HepG2 (cell line): Measurements from ENCODE around the gene CC2D1A. TPM values are rescaled to one million over a fixed set of nuclear protein-coding genes. Genes with fewer than 3 reads are reported as not detected.

Source experiments
- CEBPB ChIP-seq: IDR thresholded peaks from 2 replicates; pipeline ENCODE4 v1.6.1; 2011; ENCODE audit warnings: low read depth, low read length, improper control_type of control experiment, borderline replicate concordance
- KAT8 ChIP-seq: IDR thresholded peaks from 2 replicates; pipeline ENCODE4 v1.6.1; 2016; ENCODE audit warnings: missing genetic modification reagents, missing compliant biosample characterization
- SIN3B ChIP-seq: fragments of 150-350 bp; IDR thresholded peaks from 2 replicates; pipeline ENCODE4 v1.6.1; 2014; ENCODE audit warnings: low read length
- SP2 ChIP-seq: sonication (generic); formaldehyde crosslinking; IDR thresholded peaks from 2 replicates; pipeline ENCODE4 v1.5.1; 2020; ENCODE audit warnings: mild to moderate bottlenecking, missing genetic modification reagents
- TSC22D2 ChIP-seq: sonication (generic); formaldehyde crosslinking; IDR thresholded peaks from 2 replicates; pipeline ENCODE4 v1.5.1; 2020; ENCODE audit warnings: missing genetic modification reagents, mild to moderate bottlenecking, borderline replicate concordance
- ZBTB21 ChIP-seq: sonication (generic); formaldehyde crosslinking; IDR thresholded peaks from 2 replicates; pipeline ENCODE4 v1.4.0; 2020; ENCODE audit warnings: missing genetic modification reagents
- ZNF264 ChIP-seq: sonication (generic); formaldehyde crosslinking; IDR thresholded peaks from 2 replicates; pipeline ENCODE4 v1.4.0; 2020; ENCODE audit warnings: missing genetic modification reagents
- ZNF891 ChIP-seq: sonication (generic); formaldehyde crosslinking; IDR thresholded peaks from 2 replicates; pipeline ENCODE4 v1.5.0; 2020; ENCODE audit warnings: mild to moderate bottlenecking, missing genetic modification reagents
- ZSCAN21 ChIP-seq: sonication (generic); formaldehyde crosslinking; IDR thresholded peaks from 2 replicates; pipeline ENCODE4 v1.8.0; 2022; ENCODE audit warnings: mild to moderate bottlenecking, missing genetic modification reagents, moderate library complexity, borderline replicate concordance
- polyA plus RNA-seq, 8 experiments: library from polyadenylated mRNA; depleted of rRNA in 3 of 8; stranded (reverse) in 7 of 8; unstranded in 1 of 8; fragments of >200 nt; fragmentation: Illumina TruSeq in 4 of 8; extraction: Trizol in 4 of 8; gene quantifications; 2 replicates each; pipeline versions ENCODE4 v1.2.1 to v1.2.3, GENCODE V29; 2011 to 2016; ENCODE audit warnings: low read depth in 4 of 8, missing spikeins in 1 of 8, mixed read lengths in 1 of 8; ENCODE audit not compliant: insufficient read depth in 1 of 8
- total RNA-seq, 5 experiments: library from RNA; depleted of rRNA; stranded (reverse); fragments of >200 nt; fragmentation: Illumina TruSeq; extraction: Trizol; gene quantifications; 2 replicates each; pipeline ENCODE4 v1.2.3, GENCODE V29; 2016; ENCODE audit warnings: low read depth in 1 of 5
- TF ChIP-seq, protein P1 (sequence below): sonication (generic); formaldehyde crosslinking; IDR thresholded peaks from 2 replicates; pipeline ENCODE4 v1.9.0; 2021; ENCODE audit warnings: missing genetic modification reagents, borderline replicate concordance
- TF ChIP-seq, protein P2 (sequence below): sonication (generic); formaldehyde crosslinking; IDR thresholded peaks from 2 replicates; pipeline ENCODE4 v1.5.1; 2020; ENCODE audit warnings: missing genetic modification reagents, mild to moderate bottlenecking, borderline replicate concordance
- TF ChIP-seq, protein P3 (sequence below): sonication (generic); formaldehyde crosslinking; IDR thresholded peaks from 2 replicates; pipeline ENCODE4 v1.4.0; 2020; ENCODE audit warnings: missing genetic modification reagents, borderline replicate concordance
- TF ChIP-seq, protein P4 (sequence below): sonication (generic); formaldehyde crosslinking; IDR thresholded peaks from 2 replicates; pipeline ENCODE4 v1.4.0; 2020; ENCODE audit warnings: missing genetic modification reagents; ENCODE audit errors: not compliant biosample characterization
- TF ChIP-seq, protein P5 (sequence below): IDR thresholded peaks from 2 replicates; pipeline ENCODE4 v1.6.1; 2016; ENCODE audit warnings: mild to moderate bottlenecking

CC2D1A gene
- total and polyA plus RNA-seq, 2 of the 13 experiments (the other 11 are each of a cell fraction or from before 2014, with no cell fraction given), result 9.7 to 11.5 TPM

DNA sequence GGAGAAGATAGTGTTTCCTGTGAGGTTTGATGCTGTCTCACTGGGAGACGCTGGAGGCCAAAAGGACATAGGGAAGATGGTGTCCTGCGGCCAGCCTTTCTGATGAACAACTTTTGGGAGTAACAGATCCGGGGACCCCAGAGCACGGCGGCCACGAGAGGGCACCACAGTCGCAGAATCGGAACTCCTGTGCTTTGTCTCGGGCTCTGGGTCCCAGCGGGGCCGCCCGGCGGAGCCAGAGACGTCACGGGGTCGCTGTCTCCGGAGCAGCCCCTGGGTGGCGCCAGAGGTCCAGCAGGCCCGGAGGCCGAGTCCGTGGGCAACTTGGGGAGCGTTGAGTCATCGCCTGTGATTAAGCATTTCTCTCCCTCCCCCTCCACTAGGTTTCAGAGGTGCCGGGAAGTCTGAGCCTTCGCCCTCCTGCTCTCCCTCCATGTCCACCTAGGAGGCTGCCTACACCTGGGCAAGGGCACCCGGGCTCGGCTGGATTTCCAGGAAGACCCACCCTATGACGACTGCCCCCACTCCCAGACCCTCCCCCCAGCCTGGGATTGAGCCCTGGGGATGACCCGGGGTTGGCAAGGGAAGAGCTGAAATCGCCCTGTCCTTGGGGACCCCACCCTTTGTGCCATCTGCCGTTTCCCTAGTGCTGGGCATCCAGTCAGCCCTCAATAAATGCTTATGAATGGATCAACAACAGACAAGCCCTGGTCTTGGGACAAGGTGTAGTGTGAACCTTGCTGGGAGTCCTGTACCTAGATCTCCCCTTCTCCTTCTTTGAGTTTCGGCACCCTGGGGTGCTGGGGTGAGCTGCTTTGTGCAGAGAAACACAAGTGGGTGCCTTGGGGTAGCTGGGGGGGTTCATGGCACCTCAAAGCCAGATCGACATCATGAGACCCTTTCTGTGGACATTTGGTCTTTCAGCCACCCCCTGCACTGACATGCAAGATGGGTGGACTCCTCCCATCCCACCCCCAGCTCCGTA lies 25.6 kb upstream of the CC2D1A start (continued):
- no peak for TF ChIP-seq TSC22D2 (CRISPR knock-in tag)
- TF ChIP-seq SIN3B, result no peak; the same call in 1 of the 2 replicates
- no peak for TF ChIP-seq ZBTB21 (CRISPR knock-in tag)
- no peak for TF ChIP-seq SP2 (CRISPR knock-in tag)
- no peak for TF ChIP-seq ZSCAN21
- TF ChIP-seq, protein P1, sequence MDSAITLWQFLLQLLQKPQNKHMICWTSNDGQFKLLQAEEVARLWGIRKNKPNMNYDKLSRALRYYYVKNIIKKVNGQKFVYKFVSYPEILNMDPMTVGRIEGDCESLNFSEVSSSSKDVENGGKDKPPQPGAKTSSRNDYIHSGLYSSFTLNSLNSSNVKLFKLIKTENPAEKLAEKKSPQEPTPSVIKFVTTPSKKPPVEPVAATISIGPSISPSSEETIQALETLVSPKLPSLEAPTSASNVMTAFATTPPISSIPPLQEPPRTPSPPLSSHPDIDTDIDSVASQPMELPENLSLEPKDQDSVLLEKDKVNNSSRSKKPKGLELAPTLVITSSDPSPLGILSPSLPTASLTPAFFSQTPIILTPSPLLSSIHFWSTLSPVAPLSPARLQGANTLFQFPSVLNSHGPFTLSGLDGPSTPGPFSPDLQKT (CRISPR knock-in tag), result no peak
- TF ChIP-seq, protein P2, sequence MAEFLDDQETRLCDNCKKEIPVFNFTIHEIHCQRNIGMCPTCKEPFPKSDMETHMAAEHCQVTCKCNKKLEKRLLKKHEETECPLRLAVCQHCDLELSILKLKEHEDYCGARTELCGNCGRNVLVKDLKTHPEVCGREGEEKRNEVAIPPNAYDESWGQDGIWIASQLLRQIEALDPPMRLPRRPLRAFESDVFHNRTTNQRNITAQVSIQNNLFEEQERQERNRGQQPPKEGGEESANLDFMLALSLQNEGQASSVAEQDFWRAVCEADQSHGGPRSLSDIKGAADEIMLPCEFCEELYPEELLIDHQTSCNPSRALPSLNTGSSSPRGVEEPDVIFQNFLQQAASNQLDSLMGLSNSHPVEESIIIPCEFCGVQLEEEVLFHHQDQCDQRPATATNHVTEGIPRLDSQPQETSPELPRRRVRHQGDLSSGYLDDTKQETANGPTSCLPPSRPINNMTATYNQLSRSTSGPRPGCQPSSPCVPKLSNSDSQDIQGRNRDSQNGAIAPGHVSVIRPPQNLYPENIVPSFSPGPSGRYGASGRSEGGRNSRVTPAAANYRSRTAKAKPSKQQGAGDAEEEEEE (CRISPR knock-in tag), result no peak; the same call in 1 of the 2 replicates
- no peak for TF ChIP-seq ZNF891
- TF ChIP-seq CEBPB, result no peak
- TF ChIP-seq ZNF264 (CRISPR knock-in tag), result no peak
- TF ChIP-seq, protein P3, sequence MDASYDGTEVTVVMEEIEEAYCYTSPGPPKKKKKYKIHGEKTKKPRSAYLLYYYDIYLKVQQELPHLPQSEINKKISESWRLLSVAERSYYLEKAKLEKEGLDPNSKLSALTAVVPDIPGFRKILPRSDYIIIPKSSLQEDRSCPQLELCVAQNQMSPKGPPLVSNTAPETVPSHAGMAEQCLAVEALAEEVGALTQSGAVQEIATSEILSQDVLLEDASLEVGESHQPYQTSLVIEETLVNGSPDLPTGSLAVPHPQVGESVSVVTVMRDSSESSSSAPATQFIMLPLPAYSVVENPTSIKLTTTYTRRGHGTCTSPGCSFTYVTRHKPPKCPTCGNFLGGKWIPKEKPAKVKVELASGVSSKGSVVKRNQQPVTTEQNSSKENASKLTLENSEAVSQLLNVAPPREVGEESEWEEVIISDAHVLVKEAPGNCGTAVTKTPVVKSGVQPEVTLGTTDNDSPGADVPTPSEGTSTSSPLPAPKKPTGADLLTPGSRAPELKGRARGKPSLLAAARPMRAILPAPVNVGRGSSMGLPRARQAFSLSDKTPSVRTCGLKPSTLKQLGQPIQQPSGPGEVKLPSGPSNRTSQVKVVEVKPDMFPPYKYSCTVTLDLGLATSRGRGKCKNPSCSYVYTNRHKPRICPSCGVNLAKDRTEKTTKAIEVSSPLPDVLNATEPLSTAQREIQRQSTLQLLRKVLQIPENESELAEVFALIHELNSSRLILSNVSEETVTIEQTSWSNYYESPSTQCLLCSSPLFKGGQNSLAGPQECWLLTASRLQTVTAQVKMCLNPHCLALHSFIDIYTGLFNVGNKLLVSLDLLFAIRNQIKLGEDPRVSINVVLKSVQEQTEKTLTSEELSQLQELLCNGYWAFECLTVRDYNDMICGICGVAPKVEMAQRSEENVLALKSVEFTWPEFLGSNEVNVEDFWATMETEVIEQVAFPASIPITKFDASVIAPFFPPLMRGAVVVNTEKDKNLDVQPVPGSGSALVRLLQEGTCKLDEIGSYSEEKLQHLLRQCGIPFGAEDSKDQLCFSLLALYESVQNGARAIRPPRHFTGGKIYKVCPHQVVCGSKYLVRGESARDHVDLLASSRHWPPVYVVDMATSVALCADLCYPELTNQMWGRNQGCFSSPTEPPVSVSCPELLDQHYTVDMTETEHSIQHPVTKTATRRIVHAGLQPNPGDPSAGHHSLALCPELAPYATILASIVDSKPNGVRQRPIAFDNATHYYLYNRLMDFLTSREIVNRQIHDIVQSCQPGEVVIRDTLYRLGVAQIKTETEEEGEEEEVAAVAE (CRISPR knock-in tag), result peak; percentile 67; the same call in 1 of the 2 replicates
- TF ChIP-seq, protein P4, sequence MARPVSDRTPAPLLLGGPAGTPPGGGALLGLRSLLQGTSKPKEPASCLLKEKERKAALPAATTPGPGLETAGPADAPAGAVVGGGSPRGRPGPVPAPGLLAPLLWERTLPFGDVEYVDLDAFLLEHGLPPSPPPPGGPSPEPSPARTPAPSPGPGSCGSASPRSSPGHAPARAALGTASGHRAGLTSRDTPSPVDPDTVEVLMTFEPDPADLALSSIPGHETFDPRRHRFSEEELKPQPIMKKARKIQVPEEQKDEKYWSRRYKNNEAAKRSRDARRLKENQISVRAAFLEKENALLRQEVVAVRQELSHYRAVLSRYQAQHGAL (CRISPR knock-in tag), result no peak
- TF ChIP-seq, protein P5, sequence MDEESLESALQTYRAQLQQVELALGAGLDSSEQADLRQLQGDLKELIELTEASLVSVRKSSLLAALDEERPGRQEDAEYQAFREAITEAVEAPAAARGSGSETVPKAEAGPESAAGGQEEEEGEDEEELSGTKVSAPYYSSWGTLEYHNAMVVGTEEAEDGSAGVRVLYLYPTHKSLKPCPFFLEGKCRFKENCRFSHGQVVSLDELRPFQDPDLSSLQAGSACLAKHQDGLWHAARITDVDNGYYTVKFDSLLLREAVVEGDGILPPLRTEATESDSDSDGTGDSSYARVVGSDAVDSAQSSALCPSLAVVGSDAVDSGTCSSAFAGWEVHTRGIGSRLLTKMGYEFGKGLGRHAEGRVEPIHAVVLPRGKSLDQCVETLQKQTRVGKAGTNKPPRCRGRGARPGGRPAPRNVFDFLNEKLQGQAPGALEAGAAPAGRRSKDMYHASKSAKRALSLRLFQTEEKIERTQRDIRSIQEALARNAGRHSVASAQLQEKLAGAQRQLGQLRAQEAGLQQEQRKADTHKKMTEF (CRISPR knock-in tag), result peak; percentile 88
- TF ChIP-seq KAT8 (CRISPR knock-in tag), result peak; percentile 74
